ENCODE measurements around the gene ZNF267.

DNA sequence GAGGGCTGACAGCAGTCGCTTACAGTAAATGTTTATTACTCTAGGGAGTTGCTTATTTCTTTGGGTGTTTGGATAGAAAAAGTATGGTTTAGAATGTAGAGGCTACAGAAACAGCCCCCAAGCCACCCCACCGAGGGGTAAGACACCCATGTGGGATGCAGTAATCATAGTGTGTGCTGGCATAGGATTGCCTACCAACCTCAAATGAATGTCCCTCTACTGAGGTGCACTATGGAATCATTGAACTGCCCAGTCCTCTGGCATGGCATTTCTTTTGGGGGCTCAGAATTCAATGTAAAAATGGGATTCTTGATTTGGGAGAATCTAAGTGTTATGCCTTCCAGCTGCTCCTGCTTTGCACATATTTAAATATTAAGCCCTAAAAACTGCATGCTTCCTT is 46.8 kb downstream of the ZNF267 start:
- no peak for TF ChIP-seq POLR2A (IDR thresholded peaks at IDR 0.05)
- TF ChIP-seq, protein P1, sequence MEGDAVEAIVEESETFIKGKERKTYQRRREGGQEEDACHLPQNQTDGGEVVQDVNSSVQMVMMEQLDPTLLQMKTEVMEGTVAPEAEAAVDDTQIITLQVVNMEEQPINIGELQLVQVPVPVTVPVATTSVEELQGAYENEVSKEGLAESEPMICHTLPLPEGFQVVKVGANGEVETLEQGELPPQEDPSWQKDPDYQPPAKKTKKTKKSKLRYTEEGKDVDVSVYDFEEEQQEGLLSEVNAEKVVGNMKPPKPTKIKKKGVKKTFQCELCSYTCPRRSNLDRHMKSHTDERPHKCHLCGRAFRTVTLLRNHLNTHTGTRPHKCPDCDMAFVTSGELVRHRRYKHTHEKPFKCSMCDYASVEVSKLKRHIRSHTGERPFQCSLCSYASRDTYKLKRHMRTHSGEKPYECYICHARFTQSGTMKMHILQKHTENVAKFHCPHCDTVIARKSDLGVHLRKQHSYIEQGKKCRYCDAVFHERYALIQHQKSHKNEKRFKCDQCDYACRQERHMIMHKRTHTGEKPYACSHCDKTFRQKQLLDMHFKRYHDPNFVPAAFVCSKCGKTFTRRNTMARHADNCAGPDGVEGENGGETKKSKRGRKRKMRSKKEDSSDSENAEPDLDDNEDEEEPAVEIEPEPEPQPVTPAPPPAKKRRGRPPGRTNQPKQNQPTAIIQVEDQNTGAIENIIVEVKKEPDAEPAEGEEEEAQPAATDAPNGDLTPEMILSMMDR (IDR thresholded peaks at IDR 0.05), result no peak
